ENCODE results near the gene S100P. TPM values are rescaled to one million over a fixed set of nuclear protein-coding genes. Genes with fewer than 3 reads are reported as not detected.

S100P gene
- total and polyA plus RNA-seq, 2 of the 4 experiments (the other 2 are of a cell fraction) = not detected

DNA sequence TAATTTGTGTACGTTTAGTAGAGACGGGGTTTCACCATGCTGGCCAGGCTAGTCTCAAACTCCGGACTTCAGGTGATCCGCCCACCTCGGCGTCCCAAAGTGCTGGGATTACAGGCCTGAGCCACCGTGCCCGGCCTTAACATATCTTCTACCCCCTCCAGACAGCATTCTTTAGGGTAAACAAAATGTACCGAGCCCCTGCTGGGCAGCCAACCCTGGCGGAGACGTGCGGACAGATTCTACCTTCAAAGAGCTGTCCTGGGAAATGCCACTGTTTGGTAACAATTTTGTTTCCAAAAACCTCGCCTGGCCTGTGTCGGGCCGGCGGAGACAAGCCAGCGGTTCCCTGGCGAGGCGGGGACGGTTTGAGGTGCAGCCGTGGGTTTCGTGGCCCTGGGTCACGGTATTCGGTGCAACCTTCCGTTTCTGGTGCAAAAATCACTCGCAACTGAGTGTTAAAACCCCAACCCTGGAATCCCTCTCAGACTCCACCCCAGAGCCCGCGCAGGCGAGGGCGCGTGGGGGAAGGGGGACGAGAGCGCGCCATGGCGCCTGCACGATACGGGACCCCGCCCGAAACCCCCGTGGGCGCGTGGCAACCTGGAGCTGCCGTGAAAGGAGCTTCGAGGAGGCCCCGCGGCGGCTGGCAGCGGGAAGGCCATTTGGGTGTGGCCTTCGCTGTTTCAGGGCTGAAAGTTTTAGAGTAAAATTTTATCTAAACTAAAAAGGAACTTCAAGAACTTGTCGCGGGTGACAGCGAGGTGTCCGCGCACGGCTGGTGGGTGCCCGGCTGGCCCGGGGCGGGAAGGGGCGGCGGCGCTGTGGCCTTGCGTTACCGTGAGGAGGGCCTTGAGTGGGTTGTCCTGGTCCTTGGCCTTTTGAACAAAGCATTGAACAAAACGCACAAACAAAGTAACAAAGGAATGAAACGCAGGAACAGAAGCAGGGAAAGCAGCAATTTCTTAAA lies 36.2 kb upstream of the S100P start (continued):
- no peak for TF ChIP-seq CEBPB (IDR thresholded peaks at IDR 0.05; ENCODE audit: low read depth, low read length)
- no peak for TF ChIP-seq POLR2A (IDR thresholded peaks at IDR 0.05; ENCODE audit: low read depth, low read length)

DNA sequence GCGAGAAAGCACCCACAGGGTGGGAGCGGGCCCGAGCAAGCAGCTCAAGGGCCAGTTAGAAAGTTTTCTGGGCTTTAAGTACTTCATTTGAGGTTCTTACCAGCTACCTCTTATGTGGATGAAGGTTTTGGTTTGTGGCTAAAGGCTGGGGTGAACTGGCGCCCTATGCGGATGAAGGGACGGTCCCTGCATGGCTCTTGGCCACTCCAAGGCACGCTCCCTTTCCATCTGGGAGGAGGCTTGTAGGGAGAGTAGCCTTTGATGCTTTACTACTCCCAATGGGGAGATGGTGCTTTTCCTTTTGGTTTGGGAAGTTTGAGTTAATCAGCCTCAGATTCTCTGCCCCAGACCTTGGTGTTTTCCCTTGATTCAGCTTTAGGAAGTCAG lies 35.5 kb upstream of the S100P start:
- Histone ChIP-seq H3K56ac (ENCODE audit: extremely low read depth, insufficient read depth, low read length) (no peak overlapping the region), H3K4me1 (ENCODE audit: control insufficient read depth, insufficient read depth, low read length) (no peaks in the 10 kb centered on the region), H3K23ac (ENCODE audit: low read depth, low read length) (peak overlapping the region; percentile 59), H4K5ac (ENCODE audit: low read depth, low read length) (no peak overlapping the region), H3K27ac (ENCODE audit: insufficient read depth, low read length) (no peak overlapping the region), H4K91ac (ENCODE audit: insufficient read depth, low read depth, low read length) (no peak overlapping the region; the same call in 1 of the 2 replicates), H2BK20ac (ENCODE audit: low read depth, low read length) (no peak overlapping the region), H2BK15ac (ENCODE audit: low read depth, low read length) (no peak overlapping the region), H3K27me3 (ENCODE audit: control insufficient read depth, insufficient read depth, low read length) (peaks cover 6% of the 10 kb centered on the region), H3K4me2 (ENCODE audit: low read depth, low read length) (no peak overlapping the region), H2AK9ac (replicated peaks; ENCODE audit: low read depth, low read length, poor library complexity) (peak overlapping the region; percentile 63), H3K14ac (replicated peaks; ENCODE audit: low read depth, low read length) (no peak overlapping the region), H2AFZ (replicated peaks; ENCODE audit: low read length, poor library complexity) (peak overlapping the region; percentile 85), H3K9me3 (ENCODE audit: control insufficient read depth, insufficient read depth, low read length) (no peaks in the 10 kb centered on the region), H3K4ac (ENCODE audit: low read depth, low read length) (no peak overlapping the region), H3K18ac (ENCODE audit: low read depth, low read length) (no peak overlapping the region), H2BK5ac (ENCODE audit: low read depth, low read length, poor library complexity, severe bottlenecking) (no peak overlapping the region), H3K9ac (ENCODE audit: low read depth, low read length) (no peak overlapping the region), H3K9me1 (ENCODE audit: insufficient read depth, low read length) (no peaks in the 10 kb centered on the region), H4K20me1 (ENCODE audit: insufficient read depth, low read length) (no peaks in the 10 kb centered on the region), H2AK5ac (ENCODE audit: low read depth, low read length) (no peak overlapping the region; the same call in 1 of the 2 replicates), H3K79me1 (ENCODE audit: low read depth in 1 of 2, low read length in 2 of 2) (no peaks in the 10 kb centered on the region), H3K4me3 (ENCODE audit: insufficient read depth, low read depth, low read length) (no peak overlapping the region), H3K36me3 (ENCODE audit: control insufficient read depth, insufficient read depth, low read length) (no peaks in the 10 kb centered on the region), H2BK120ac (ENCODE audit: low read depth, low read length) (no peak overlapping the region), H4K8ac (ENCODE audit: low read depth in 2 of 2, low read length in 2 of 2) (peak overlapping the region in 1 of 2 experiments; percentile 68; a peak in 2 of 4 replicates)
- dilution Hi-C loops (cut with HindIII; ENCODE audit: low sequenced_read_pairs, unreplicated experiment) = no loop called here
- DNase-seq (no peak), ATAC-seq (ENCODE audit: low read depth) (peak; percentile 35)
- WGBS, 2 experiments (ENCODE audit: extremely low coverage in 2 of 2, insufficient read length in 1 of 2) = 100% methylated on average over 2 of the region's 7 CpGs; no CpG with 5 or more reads in 1 of the 2 experiments
- no peak for TF ChIP-seq RAD21 (IDR thresholded peaks at IDR 0.05; ENCODE audit: low read length)
- no peak for TF ChIP-seq RFX5 (IDR thresholded peaks at IDR 0.05; ENCODE audit: low read depth, low read length)
- TF ChIP-seq CEBPB (IDR thresholded peaks at IDR 0.05; ENCODE audit: low read depth, low read length) = no peak
- TF ChIP-seq, protein P1, sequence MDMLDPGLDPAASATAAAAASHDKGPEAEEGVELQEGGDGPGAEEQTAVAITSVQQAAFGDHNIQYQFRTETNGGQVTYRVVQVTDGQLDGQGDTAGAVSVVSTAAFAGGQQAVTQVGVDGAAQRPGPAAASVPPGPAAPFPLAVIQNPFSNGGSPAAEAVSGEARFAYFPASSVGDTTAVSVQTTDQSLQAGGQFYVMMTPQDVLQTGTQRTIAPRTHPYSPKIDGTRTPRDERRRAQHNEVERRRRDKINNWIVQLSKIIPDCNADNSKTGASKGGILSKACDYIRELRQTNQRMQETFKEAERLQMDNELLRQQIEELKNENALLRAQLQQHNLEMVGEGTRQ (IDR thresholded peaks at IDR 0.05; ENCODE audit: low read depth, low read length) = no peak
- no peak for TF ChIP-seq RCOR1 (IDR thresholded peaks at IDR 0.05; ENCODE audit: insufficient replicate concordance, low read length)
- no peak for TF ChIP-seq MXI1 (IDR thresholded peaks at IDR 0.05; ENCODE audit: borderline replicate concordance, low read depth, low read length)
- in situ Hi-C loops (cut with MboI; ENCODE audit: low sequenced_read_pairs) = no loop called here
- no TSS peak for BruUV-seq (replicated peaks)
- CTCF ChIA-PET = no interaction called here
- POLR2A ChIA-PET (ENCODE audit: unreplicated experiment) = interaction anchor here (0.6 kb wide), 1 partner anchor 18 kb away, joined by 5 read pairs; the partner anchor contains the start of gene MRFAP1
- intact Hi-C loops (cut with micrococcal nuclease) = no loop called here
